K562 (cell line): ENCODE results near the gene APBA2. TPM values are rescaled to one million over a fixed set of nuclear protein-coding genes. Genes with fewer than 3 reads are reported as not detected.

ENCODE experiments used
- ATAC-seq: fragments of 200-7000 bp; cut with Tn5 transposase; 3 replicates; pipeline ENCODE4 v1.9.1; 2020; ENCODE audit warnings: moderate library complexity
- BruUV-seq: library from RNA; stranded (reverse); fragments of 400-500 nt; replicated peaks from 2 replicates; lab custom pipeline; 2021; lab: Mats Ljungman, UMichigan
- CTCF ChIA-PET: fragments of 300-600 bp; formaldehyde crosslinking; extraction: SDS; loops from one replicate; lab custom pipeline; 2021; ENCODE audit warnings: low intra/inter-chr PET ratio; lab: Yijun Ruan, JAX
- POLR2A ChIA-PET: fragments of 300-600, 350-650 bp; sonication (Branson Sonifier 250); formaldehyde crosslinking; extraction: SDS; loops from one replicate; lab custom pipeline; 2021; ENCODE audit warnings: antibody characterized with exemption, inconsistent platforms; lab: Yijun Ruan, JAX
- DNase-seq, 4 experiments: peaks; one replicate each; pipeline versions ENCODE4 v3.0.0 to v3.0.0-alpha.2; 2011 to 2018; ENCODE audit warnings: low spot score in 3 of 4, mixed read lengths in 3 of 4; ENCODE audit errors: extremely low read depth in 1 of 4
- FAIRE-seq: peaks from 2 replicates; lab custom pipeline; 2011; peaks lifted over from hg19 to GRCh38; lab: Jason Lieb, UNC
- H2AFZ ChIP-seq: 2 replicates; pipeline ENCODE4 v1.6.0; 2011; ENCODE audit warnings: low read depth, low read length, control low read depth, inconsistent platforms
- H3K27ac ChIP-seq: fragments of 200-600 bp; 3 replicates; pipeline ENCODE4 v1.8.0; 2011; ENCODE audit warnings: low read depth, mild to moderate bottlenecking, control low read depth, inconsistent platforms, low read length, moderate library complexity, mixed read lengths; ENCODE audit errors: extremely low read depth
- H3K27me3 ChIP-seq, 2 experiments: fragments of 300-600 bp in 1 of 2; 2 replicates in 1 of 2; 3 replicates in 1 of 2; pipeline versions ENCODE4 v1.6.0 to v1.8.0; 2011; ENCODE audit warnings: inconsistent platforms in 2 of 2, low read length in 2 of 2, mild to moderate bottlenecking in 1 of 2, mixed read lengths in 1 of 2, moderate library complexity in 1 of 2; ENCODE audit not compliant: control insufficient read depth in 2 of 2, insufficient read depth in 2 of 2
- H3K36me3 ChIP-seq: fragments of 300-600 bp; 3 replicates; pipeline ENCODE4 v1.8.0; 2011; ENCODE audit warnings: mild to moderate bottlenecking, low read length, inconsistent platforms; ENCODE audit not compliant: control insufficient read depth, insufficient read depth
- H3K4me1 ChIP-seq, 2 experiments: fragments of 200-600 bp in 1 of 2; replicated peaks in 1 of 2; 2 replicates in 1 of 2; 3 replicates in 1 of 2; pipeline versions ENCODE4 v1.5.1 to v1.8.0; 2011; ENCODE audit warnings: inconsistent platforms in 2 of 2, low read length in 2 of 2, mild to moderate bottlenecking in 1 of 2, mixed read lengths in 1 of 2, moderate library complexity in 1 of 2; ENCODE audit not compliant: control insufficient read depth in 2 of 2, insufficient read depth in 2 of 2
- H3K4me2 ChIP-seq: 2 replicates; pipeline ENCODE4 v1.6.1; 2011; ENCODE audit warnings: low read length, control low read depth, inconsistent platforms, mixed read lengths; ENCODE audit not compliant: insufficient read depth
- H3K4me3 ChIP-seq: fragments of 200-600 bp; sonication (generic), shearing (Covaris generic); 2 replicates; pipeline ENCODE4 v1.5.1; 2016; ENCODE audit warnings: control low read depth, inconsistent platforms
- H3K79me2 ChIP-seq: fragments of 200-600 bp; 3 replicates; pipeline ENCODE4 v1.8.0; 2011; ENCODE audit warnings: low read length, inconsistent platforms; ENCODE audit not compliant: control insufficient read depth, insufficient read depth
- H3K9ac ChIP-seq, 2 experiments: 2 replicates each; pipeline versions ENCODE4 v1.6.0 to v1.6.1; 2011; ENCODE audit warnings: low read depth in 2 of 2, low read length in 2 of 2, control low read depth in 1 of 2, inconsistent platforms in 1 of 2, mild to moderate bottlenecking in 1 of 2, mixed read lengths in 1 of 2; ENCODE audit not compliant: insufficient read depth in 1 of 2
- H3K9me1 ChIP-seq: one replicate; pipeline ENCODE4 v1.6.0; 2011; ENCODE audit warnings: inconsistent platforms, mild to moderate bottlenecking, low read length, moderate library complexity; ENCODE audit not compliant: control insufficient read depth, insufficient read depth
- H3K9me3 ChIP-seq: replicated peaks from 2 replicates; pipeline ENCODE4 v1.5.1; 2011; ENCODE audit warnings: low read depth, low read length, inconsistent platforms; ENCODE audit not compliant: control insufficient read depth, insufficient read depth
- H4K20me1 ChIP-seq: replicated peaks from 2 replicates; pipeline ENCODE4 v1.6.1; 2011; ENCODE audit warnings: low read length, inconsistent platforms, mixed read lengths; ENCODE audit not compliant: control insufficient read depth, insufficient read depth
- CAMTA2 ChIP-seq: fragments of 250-450 bp; sonication (Bioruptor Pico); conservative IDR thresholded peaks from 2 replicates; pipeline ENCODE4 v1.5.1; 2022
- KDM2B ChIP-seq: fragments of 250-450 bp; sonication (Bioruptor Pico); IDR thresholded peaks from 2 replicates; pipeline ENCODE4 v1.8.0; 2021; ENCODE audit warnings: mild to moderate bottlenecking, moderate library complexity
- WGBS: fragments of 100-300 bp; shearing (Covaris generic); methylation state at CpG from one replicate; pipeline ENCODE4 v1.1.6; 2016; ENCODE audit warnings: low coverage, mixed read lengths; ENCODE audit not compliant: insufficient coverage; ENCODE audit errors: missing lambda C conversion rate; 5-methylcytosine and 5-hydroxymethylcytosine counted together
- in situ Hi-C: fragments of 300-500 bp; cut with MboI; formaldehyde crosslinking; loops from 4 replicates; pipeline ENCODE4 v1.15.0; 2018; ENCODE audit warnings: inconsistent platforms, mixed read lengths
- intact Hi-C: fragments of 100-400 bp; cut with micrococcal nuclease; formaldehyde crosslinking; loops from 2 replicates; pipeline ENCODE4 v1.14.2; 2022
- polyA plus RNA-seq, 8 experiments: library from polyadenylated mRNA; depleted of rRNA in 4 of 8; stranded (reverse) in 5 of 8; unstranded in 3 of 8; fragments of >200 nt; fragmentation: Nextera tagmentation in 2 of 8; fragmentation: Illumina TruSeq in 1 of 8; extraction: Ambion mirVana in 2 of 8; extraction: Trizol in 1 of 8; gene quantifications; 2 replicates each; pipeline versions ENCODE4 v1.2.1 to v1.2.3, GENCODE V29; 2011 to 2014; ENCODE audit warnings: inconsistent platforms in 1 of 8, missing spikeins in 1 of 8
- total RNA-seq, 7 experiments: library from RNA; depleted of rRNA in 6 of 7; stranded (reverse); fragments of >200 nt in 6 of 7; fragmentation: Illumina TruSeq in 2 of 7; extraction: Trizol in 2 of 7; gene quantifications; 2 replicates each; pipeline versions ENCODE4 v1.2.1 to v1.2.3, GENCODE V29; 2011 to 2021; ENCODE audit warnings: low replicate concordance in 1 of 7

The APBA2 gene
- total and polyA plus RNA-seq, 9 of the 15 experiments (the other 6 are each of a cell fraction or from before 2014, with no cell fraction given), result 0.24 to 40.9 (median 25.2) TPM

DNA sequence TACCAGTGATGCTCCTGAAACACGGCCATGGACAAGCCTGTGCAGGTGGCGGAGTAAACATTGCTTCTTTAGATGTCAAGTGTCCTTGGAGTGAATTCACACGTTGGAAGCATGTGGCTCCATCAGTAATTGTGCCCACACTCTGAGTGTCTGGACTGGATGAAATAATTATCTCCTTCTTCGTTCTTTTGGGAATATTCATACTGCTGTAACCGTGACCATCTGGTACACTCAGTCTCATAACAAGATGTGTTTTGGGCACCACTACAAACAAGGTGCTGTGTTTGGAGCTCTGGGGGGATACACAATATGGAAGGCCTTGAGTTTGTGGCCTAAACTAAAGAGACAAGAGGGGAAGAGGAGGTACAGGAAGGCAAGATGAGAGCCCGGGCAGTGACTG, 165.6 kb downstream of the APBA2 start:
- Histone ChIP-seq H3K36me3 (no peaks in the 10 kb centered on the region), H3K27ac (no peak overlapping the region), H3K79me2 (no peaks in the 10 kb centered on the region), H3K9me3 (no peaks in the 10 kb centered on the region), H3K4me2 (no peak overlapping the region), H2AFZ (no peak overlapping the region), H3K4me1 (peaks cover 3 to 8% of the 10 kb centered on the region in 2 experiments; a peak in 3 of 5 replicates), H3K9ac (no peak overlapping the region), H4K20me1 (no peaks in the 10 kb centered on the region), H3K9me1 (no peaks in the 10 kb centered on the region), H3K27me3 (no peaks in the 10 kb centered on the region), H3K4me3 (no peak overlapping the region)
- CTCF ChIA-PET, result no interaction called here
- BruUV-seq, result no TSS peak
- in situ Hi-C loops, result no loop called here
- WGBS, result 67% methylated on average over 6 of the region's 6 CpGs
- ATAC-seq (no peak), DNase-seq (no peak), FAIRE-seq (peak; percentile 15)
- no peak for TF ChIP-seq CAMTA2
- POLR2A ChIA-PET, result interaction anchor here (0.6 kb wide), 1 partner anchor 1479 kb away, joined by 3 read pairs; no protein-coding TSS in a partner anchor
- intact Hi-C loops, result no loop called here

GRCh38 chr15:29053006-29053405, 167.2 kb downstream of the APBA2 start:
- Histone ChIP-seq H2AFZ (no peak overlapping the region), H3K27ac (no peak overlapping the region), H3K9me1 (no peaks in the 10 kb centered on the region), H3K9me3 (no peaks in the 10 kb centered on the region), H3K36me3 (no peaks in the 10 kb centered on the region), H3K79me2 (no peaks in the 10 kb centered on the region), H3K4me3 (no peak overlapping the region), H3K27me3 (no peaks in the 10 kb centered on the region), H3K9ac (no peak overlapping the region), H3K4me1 (peaks cover 3 to 8% of the 10 kb centered on the region in 2 experiments; a peak in 2 of 5 replicates)
- POLR2A ChIA-PET, result no interaction called here
- intact Hi-C loops, result no loop called here
- no peak for DNase-seq
- BruUV-seq, result no TSS peak
- 78% methylated on average over 8 of the region's 8 CpGs for WGBS
- no peak for FAIRE-seq
- in situ Hi-C loops, result no loop called here
- ATAC-seq, result no peak
- no peak for TF ChIP-seq KDM2B (CRISPR knock-in tag)
- TF ChIP-seq, all 486 proteins: peak for 0
- CTCF ChIA-PET, result no interaction called here
- H4K20me1 ChIP-seq, result no peaks in the 10 kb centered on the region
- H3K4me2 ChIP-seq, result no peak overlapping the region
